Mucosa of descending colon (tissue), 3 donors: ENCODE results near the gene USP32. TPM values are rescaled to one million over a fixed set of nuclear protein-coding genes. Genes with fewer than 3 reads are reported as not detected.
A peak's percentile ranks its signal among the peaks of the same experiment; 100 is the strongest.

Experiments
- ATAC-seq: fragments of 200-7000 bp; cut with Tn5 transposase; one replicate; pipeline ENCODE4 v1.9.1; 2020; ENCODE audit warnings: mild to moderate bottlenecking, moderate library complexity
- DNase-seq, 3 donors: peaks; one replicate each; pipeline ENCODE4 v3.0.0-alpha.2; 2020
- H3K36me3 ChIP-seq: fragments of 200-600 bp; one replicate; pipeline ENCODE4 v1.8.0; 2021; ENCODE audit warnings: low read depth, mild to moderate bottlenecking
- H3K4me1 ChIP-seq: fragments of 200-600 bp; one replicate; pipeline ENCODE4 v1.8.0; 2021; ENCODE audit warnings: low read depth, mild to moderate bottlenecking
- H3K4me3 ChIP-seq: fragments of 200-600 bp; one replicate; pipeline ENCODE4 v1.8.0; 2021; ENCODE audit warnings: mild to moderate bottlenecking
- H3K9me3 ChIP-seq: fragments of 200-600 bp; one replicate; pipeline ENCODE4 v1.8.0; 2021; ENCODE audit warnings: mild to moderate bottlenecking
- CTCF ChIP-seq: fragments of 200-600 bp; IDR thresholded peaks from one replicate; pipeline ENCODE4 v1.8.0; 2022; ENCODE audit warnings: antibody characterized with exemption, mild to moderate bottlenecking
- intact Hi-C, 2 donors: fragments of 100-400 bp; cut with DNase I in 1 of 2; cut with micrococcal nuclease in 1 of 2; formaldehyde crosslinking; loops; one replicate each; pipeline versions ENCODE4 v1.11.0 to v1.11.1; 2022; cut with DNase I, micrococcal nuclease
- total RNA-seq, 3 donors: library from RNA; stranded (reverse); fragmentation: NEBNext Ultra II Directional in 2 of 3; extraction: Animal tissue kit (Norgen Biotek cat#: 25700) in 2 of 3; gene quantifications; one replicate each; pipeline versions ENCODE4 v1.2.1 to v1.2.4, GENCODE V29; 2021 to 2023
- donor health status: DM: no; HTN: no; CAD: no; lungs with moderate emphysema.
- donor health status: DM: no; HTN: no; CAD: no.
- donor health status: DM: no; HTN: yes; CAD: no.

The USP32 gene
- total RNA-seq, 3 donors from 2014 or later, result 37.2 to 52.3 (median 38.5) TPM

DNA sequence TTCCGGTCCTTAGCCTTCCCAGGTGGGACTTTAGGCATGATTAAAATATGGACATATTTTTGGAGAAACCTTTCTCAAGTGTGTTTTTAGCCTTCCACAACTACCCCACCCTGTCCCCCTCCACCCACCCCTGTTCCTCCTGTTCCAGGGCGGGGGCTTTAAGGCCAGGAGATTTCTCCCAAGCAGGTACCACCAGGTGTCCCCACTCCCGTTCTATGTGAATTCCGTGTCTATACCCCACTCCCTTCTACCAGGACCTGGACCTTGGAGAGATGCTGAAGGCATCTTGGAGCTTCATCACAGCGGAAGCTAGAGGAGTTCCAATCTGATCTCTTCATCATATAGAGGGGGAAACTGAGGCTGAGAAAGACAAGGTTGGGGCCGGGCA, 232.5 kb downstream of the USP32 start:
- Histone ChIP-seq H3K4me1 (no peaks in the 10 kb centered on the region), H3K4me3 (no peak overlapping the region), H3K36me3 (no peaks in the 10 kb centered on the region), H3K9me3 (no peaks in the 10 kb centered on the region)
- DNase-seq (no peak), ATAC-seq (no peak)
- intact Hi-C loops, result no loop called here
- no peak for TF ChIP-seq CTCF

- TF ChIP-seq CTCF, result no peak
- intact Hi-C loops, result no loop called here
- DNase-seq (peak in 1 of 3 donors; percentile 22), ATAC-seq (no peak)
- H3K9me3 ChIP-seq, result no peaks in the 10 kb centered on the region
- H3K4me3 ChIP-seq, result no peak overlapping the region
- no peaks in the 10 kb centered on the region for H3K4me1 ChIP-seq
- H3K36me3 ChIP-seq, result no peaks in the 10 kb centered on the region
These were observed 233.0 kb downstream of the USP32 start for GRCh38 chr17:60158751-60159478.

DNA sequence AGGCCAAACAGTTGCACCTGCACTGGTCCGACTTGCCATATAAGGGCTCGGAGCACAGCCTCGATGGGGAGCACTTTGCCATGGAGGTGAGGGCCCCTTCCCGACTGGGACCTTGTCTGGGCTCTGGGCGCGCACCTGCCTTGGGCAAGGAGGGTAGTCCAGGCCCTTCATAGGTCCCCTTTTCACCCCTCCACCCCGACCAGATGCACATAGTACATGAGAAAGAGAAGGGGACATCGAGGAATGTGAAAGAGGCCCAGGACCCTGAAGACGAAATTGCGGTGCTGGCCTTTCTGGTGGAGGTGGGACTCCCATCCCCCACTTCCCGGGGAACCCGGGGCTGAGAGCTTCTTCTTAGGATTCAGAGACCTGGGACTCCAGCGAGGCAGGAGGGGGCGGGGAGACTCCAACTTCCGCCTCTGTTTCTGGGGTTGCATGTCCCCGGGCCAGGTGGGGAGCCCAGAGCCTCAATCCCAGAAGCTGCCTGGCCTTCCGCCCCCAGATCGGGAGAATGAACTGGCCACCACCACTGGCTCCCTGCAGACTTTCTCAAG, 234.4 kb downstream of the USP32 start:
- intact Hi-C loops, result no loop called here
- no peaks in the 10 kb centered on the region for H3K4me1 ChIP-seq
- H3K4me3 ChIP-seq, result no peak overlapping the region
- ATAC-seq (no peak), DNase-seq (peak in 1 of 3 donors; percentile 22)
- TF ChIP-seq CTCF, result no peak
- H3K36me3 ChIP-seq, result no peaks in the 10 kb centered on the region
- H3K9me3 ChIP-seq, result no peaks in the 10 kb centered on the region

DNA sequence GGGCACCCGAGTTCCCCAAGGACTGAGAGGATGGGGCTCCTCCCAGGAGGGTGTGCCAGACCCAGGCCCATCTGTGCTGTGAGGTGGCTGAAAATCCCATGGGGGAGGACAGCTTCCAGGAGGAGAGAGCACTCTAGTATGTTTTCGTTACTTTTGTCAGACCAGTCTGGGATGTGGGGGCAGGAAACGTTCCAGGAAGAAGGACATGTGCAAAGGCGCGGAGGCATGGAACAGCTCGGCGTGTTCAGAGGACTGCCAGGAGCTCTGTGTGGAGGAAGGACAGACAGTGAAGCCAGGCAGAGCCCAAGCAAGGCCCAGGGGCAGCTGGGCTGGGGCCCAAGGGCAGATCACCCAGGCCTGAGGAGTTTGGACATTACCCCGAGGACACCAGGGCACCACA, 235.2 kb downstream of the USP32 start:
- intact Hi-C loops, result no loop called here
- DNase-seq (peak in 1 of 3 donors; percentile 6), ATAC-seq (no peak)
- Histone ChIP-seq H3K9me3 (no peaks in the 10 kb centered on the region), H3K4me3 (no peak overlapping the region), H3K36me3 (no peaks in the 10 kb centered on the region), H3K4me1 (no peaks in the 10 kb centered on the region)
- no peak for TF ChIP-seq CTCF

DNA sequence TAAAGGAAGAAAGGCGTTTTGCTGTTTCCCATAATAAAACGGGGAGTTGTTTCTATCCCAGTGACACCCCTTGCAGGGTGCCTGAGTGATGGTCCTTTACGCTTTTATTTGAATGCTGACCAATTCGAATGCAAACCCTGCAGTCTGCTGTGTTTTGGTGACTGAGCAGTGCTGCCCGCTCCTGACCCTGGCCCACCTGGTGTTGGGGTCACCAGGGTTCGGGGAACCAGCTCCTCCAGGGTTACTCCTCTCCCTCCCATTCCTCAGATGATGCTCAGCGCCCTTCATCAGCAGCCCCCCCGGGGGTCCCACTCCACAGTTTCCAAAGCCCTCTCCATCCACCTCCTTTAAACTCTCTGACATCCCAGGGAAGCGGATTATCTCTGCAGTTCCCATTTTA, 236.1 kb downstream of the USP32 start:
- DNase-seq (peak in 1 of 3 donors; percentile 7), ATAC-seq (no peak)
- no peak for TF ChIP-seq CTCF
- intact Hi-C loops, result no loop called here
- Histone ChIP-seq H3K4me1 (no peaks in the 10 kb centered on the region), H3K9me3 (no peaks in the 10 kb centered on the region), H3K4me3 (no peak overlapping the region), H3K36me3 (no peaks in the 10 kb centered on the region)
